ENCODE data around the gene FAM83F. TPM values are rescaled to one million over a fixed set of nuclear protein-coding genes. Genes with fewer than 3 reads are reported as not detected.

The FAM83F gene
- total RNA-seq, 1 experiment from 2014 or later, result 43.1 TPM

GRCh38 chr22:39965748-39966147 lies 29.0 kb upstream of the FAM83F start (continued):
- TF ChIP-seq, protein P1, sequence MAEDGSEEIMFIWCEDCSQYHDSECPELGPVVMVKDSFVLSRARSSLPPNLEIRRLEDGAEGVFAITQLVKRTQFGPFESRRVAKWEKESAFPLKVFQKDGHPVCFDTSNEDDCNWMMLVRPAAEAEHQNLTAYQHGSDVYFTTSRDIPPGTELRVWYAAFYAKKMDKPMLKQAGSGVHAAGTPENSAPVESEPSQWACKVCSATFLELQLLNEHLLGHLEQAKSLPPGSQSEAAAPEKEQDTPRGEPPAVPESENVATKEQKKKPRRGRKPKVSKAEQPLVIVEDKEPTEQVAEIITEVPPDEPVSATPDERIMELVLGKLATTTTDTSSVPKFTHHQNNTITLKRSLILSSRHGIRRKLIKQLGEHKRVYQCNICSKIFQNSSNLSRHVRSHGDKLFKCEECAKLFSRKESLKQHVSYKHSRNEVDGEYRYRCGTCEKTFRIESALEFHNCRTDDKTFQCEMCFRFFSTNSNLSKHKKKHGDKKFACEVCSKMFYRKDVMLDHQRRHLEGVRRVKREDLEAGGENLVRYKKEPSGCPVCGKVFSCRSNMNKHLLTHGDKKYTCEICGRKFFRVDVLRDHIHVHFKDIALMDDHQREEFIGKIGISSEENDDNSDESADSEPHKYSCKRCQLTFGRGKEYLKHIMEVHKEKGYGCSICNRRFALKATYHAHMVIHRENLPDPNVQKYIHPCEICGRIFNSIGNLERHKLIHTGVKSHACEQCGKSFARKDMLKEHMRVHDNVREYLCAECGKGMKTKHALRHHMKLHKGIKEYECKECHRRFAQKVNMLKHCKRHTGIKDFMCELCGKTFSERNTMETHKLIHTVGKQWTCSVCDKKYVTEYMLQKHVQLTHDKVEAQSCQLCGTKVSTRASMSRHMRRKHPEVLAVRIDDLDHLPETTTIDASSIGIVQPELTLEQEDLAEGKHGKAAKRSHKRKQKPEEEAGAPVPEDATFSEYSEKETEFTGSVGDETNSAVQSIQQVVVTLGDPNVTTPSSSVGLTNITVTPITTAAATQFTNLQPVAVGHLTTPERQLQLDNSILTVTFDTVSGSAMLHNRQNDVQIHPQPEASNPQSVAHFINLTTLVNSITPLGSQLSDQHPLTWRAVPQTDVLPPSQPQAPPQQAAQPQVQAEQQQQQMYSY (CRISPR knock-in tag; IDR thresholded peaks at IDR 0.05), result no peak
- no peak for TF ChIP-seq ZNF317 (CRISPR knock-in tag; IDR thresholded peaks at IDR 0.05; ENCODE audit: borderline replicate concordance, low read depth)
- TF ChIP-seq OVOL2 (CRISPR knock-in tag; IDR thresholded peaks at IDR 0.05; ENCODE audit: borderline replicate concordance), result no peak
- no peak for TF ChIP-seq GRHL2 (CRISPR knock-in tag; IDR thresholded peaks at IDR 0.05; ENCODE audit: insufficient replicate concordance, severe bottlenecking)
- TF ChIP-seq, protein P2, sequence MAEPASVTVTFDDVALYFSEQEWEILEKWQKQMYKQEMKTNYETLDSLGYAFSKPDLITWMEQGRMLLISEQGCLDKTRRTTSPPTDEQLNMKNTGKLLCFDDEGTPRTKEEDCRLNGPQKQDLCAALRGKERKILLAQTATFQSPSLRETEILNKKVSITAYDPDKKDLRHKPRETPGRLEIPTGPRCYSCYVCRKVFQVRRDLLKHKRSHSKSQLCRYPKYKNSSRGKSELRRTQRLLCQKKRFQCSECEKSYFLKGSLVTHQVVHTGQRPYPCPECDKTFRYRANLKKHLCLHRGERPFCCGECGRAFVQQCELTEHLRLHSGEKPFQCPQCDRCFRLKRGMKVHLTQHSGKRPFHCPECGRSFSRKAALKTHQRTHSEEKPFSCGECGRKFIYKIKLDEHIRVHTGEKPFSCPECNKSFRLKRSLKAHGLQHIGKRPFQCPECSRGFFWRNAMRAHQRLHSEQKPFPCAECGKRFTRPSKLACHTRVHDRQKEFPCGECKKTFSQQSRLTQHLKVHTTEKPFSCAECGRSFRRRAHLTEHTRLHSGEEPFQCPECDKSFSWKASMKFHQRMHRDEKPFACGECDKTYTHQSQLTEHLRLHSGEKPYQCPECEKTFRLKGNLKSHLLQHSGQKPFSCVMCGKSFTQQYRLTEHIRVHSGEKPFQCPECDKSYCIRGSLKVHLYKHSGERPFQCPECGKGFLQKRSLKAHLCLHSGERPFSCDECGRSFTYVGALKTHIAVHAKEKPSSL (CRISPR knock-in tag; conservative IDR thresholded peaks at IDR 0.05), result no peak

GRCh38 chr22:39966470-39966869 lies 28.3 kb upstream of the FAM83F start:
- TF ChIP-seq HMGXB4 (CRISPR knock-in tag; IDR thresholded peaks at IDR 0.05), result no peak
- no peak for TF ChIP-seq KAT7 (CRISPR knock-in tag; IDR thresholded peaks at IDR 0.05; ENCODE audit: borderline replicate concordance)
- TF ChIP-seq RELA (CRISPR knock-in tag; IDR thresholded peaks at IDR 0.05; ENCODE audit: borderline replicate concordance), result no peak
- TF ChIP-seq ZNF416 (CRISPR knock-in tag; IDR thresholded peaks at IDR 0.05), result no peak
- TF ChIP-seq ZNF263 (CRISPR knock-in tag; IDR thresholded peaks at IDR 0.05; ENCODE audit: low read depth), result no peak
- no peak for TF ChIP-seq TCF7 (CRISPR knock-in tag; IDR thresholded peaks at IDR 0.05; ENCODE audit: low read depth)
- no peak for TF ChIP-seq NR3C1 (CRISPR knock-in tag; conservative IDR thresholded peaks at IDR 0.05; ENCODE audit: low read depth)
- H3K9me3 Mint-ChIP-seq, result no peaks in the 10 kb centered on the region
- no peaks in the 10 kb centered on the region for H3K36me3 Mint-ChIP-seq
- H3K4me1 Mint-ChIP-seq, result peaks cover 8% of the 10 kb centered on the region
- no peak overlapping the region for H3K4me3 Mint-ChIP-seq
- POLR2A ChIA-PET, result no interaction called here
- no peak overlapping the region for H3K27ac Mint-ChIP-seq
- CTCF ChIA-PET, result interaction anchor here (1.5 kb wide), 1 partner anchor 34 kb away, joined by 5 read pairs; no protein-coding TSS in a partner anchor
- no peaks in the 10 kb centered on the region; the same call in 1 of the 2 replicates for H3K27me3 Mint-ChIP-seq (ENCODE audit: low read depth)
- ATAC-seq, result no peak
- no peak for DNase-seq (ENCODE audit: low spot score)

GRCh38 chr22:39967103-39967829 lies 27.5 kb upstream of the FAM83F start:
- no peak for ATAC-seq
- TF ChIP-seq SP1 (CRISPR knock-in tag; conservative IDR thresholded peaks at IDR 0.05) (no peak), TEAD1 (CRISPR knock-in tag; IDR thresholded peaks at IDR 0.05) (no peak), IRF2 (CRISPR knock-in tag; IDR thresholded peaks at IDR 0.05; ENCODE audit: borderline replicate concordance, low read depth) (no peak), ATF1 (CRISPR knock-in tag; IDR thresholded peaks at IDR 0.05) (no peak), ZNF232 (CRISPR knock-in tag; IDR thresholded peaks at IDR 0.05) (no peak), CREM (CRISPR knock-in tag; IDR thresholded peaks at IDR 0.05) (no peak), ZNF219 (CRISPR knock-in tag; IDR thresholded peaks at IDR 0.05; ENCODE audit: borderline replicate concordance) (no peak)
- TF ChIP-seq, protein P3, sequence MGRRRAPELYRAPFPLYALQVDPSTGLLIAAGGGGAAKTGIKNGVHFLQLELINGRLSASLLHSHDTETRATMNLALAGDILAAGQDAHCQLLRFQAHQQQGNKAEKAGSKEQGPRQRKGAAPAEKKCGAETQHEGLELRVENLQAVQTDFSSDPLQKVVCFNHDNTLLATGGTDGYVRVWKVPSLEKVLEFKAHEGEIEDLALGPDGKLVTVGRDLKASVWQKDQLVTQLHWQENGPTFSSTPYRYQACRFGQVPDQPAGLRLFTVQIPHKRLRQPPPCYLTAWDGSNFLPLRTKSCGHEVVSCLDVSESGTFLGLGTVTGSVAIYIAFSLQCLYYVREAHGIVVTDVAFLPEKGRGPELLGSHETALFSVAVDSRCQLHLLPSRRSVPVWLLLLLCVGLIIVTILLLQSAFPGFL (CRISPR knock-in tag; IDR thresholded peaks at IDR 0.05; ENCODE audit: borderline replicate concordance), result no peak
- TF ChIP-seq, protein P4, sequence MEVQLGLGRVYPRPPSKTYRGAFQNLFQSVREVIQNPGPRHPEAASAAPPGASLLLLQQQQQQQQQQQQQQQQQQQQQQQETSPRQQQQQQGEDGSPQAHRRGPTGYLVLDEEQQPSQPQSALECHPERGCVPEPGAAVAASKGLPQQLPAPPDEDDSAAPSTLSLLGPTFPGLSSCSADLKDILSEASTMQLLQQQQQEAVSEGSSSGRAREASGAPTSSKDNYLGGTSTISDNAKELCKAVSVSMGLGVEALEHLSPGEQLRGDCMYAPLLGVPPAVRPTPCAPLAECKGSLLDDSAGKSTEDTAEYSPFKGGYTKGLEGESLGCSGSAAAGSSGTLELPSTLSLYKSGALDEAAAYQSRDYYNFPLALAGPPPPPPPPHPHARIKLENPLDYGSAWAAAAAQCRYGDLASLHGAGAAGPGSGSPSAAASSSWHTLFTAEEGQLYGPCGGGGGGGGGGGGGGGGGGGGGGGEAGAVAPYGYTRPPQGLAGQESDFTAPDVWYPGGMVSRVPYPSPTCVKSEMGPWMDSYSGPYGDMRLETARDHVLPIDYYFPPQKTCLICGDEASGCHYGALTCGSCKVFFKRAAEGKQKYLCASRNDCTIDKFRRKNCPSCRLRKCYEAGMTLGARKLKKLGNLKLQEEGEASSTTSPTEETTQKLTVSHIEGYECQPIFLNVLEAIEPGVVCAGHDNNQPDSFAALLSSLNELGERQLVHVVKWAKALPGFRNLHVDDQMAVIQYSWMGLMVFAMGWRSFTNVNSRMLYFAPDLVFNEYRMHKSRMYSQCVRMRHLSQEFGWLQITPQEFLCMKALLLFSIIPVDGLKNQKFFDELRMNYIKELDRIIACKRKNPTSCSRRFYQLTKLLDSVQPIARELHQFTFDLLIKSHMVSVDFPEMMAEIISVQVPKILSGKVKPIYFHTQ (CRISPR knock-in tag; IDR thresholded peaks at IDR 0.05), result no peak

More at GRCh38 chr22:39967103-39967829, 27.5 kb upstream of the FAM83F start:
- Mint-ChIP-seq H3K4me1 (peaks cover 12% of the 10 kb centered on the region), H3K27ac (no peak overlapping the region), H3K36me3 (no peaks in the 10 kb centered on the region), H3K9me3 (no peaks in the 10 kb centered on the region), H3K4me3 (no peak overlapping the region), H3K27me3 (ENCODE audit: low read depth) (no peaks in the 10 kb centered on the region; the same call in 1 of the 2 replicates)
- DNase-seq (ENCODE audit: low spot score), result no peak
- ChIA-PET POLR2A (no interaction called here), CTCF (interaction anchor here (0.8 to 1.0 kb wide), 2 partner anchors 14 to 24 kb away, joined by 3 read pairs; no protein-coding TSS in a partner anchor)

All from WTC11 (cell line).